NCI-H146 treated with DMSO at 0.1 percent for 48 hours (cell line): ENCODE results near the gene WDR6.
A peak's percentile ranks its signal among the peaks of the same experiment; 100 is the strongest.
"Not testable (repeated sequence)": the region's sequence is repeated elsewhere in the genome, so short reads cannot be mapped to it uniquely, and the experiment has no call there.

Source experiments
- DNase-seq: peaks from one replicate; lab custom pipeline; 2025; ENCODE audit not compliant: unreplicated experiment; lab: John Stamatoyannopoulos, UW

WDR6 gene

DNA sequence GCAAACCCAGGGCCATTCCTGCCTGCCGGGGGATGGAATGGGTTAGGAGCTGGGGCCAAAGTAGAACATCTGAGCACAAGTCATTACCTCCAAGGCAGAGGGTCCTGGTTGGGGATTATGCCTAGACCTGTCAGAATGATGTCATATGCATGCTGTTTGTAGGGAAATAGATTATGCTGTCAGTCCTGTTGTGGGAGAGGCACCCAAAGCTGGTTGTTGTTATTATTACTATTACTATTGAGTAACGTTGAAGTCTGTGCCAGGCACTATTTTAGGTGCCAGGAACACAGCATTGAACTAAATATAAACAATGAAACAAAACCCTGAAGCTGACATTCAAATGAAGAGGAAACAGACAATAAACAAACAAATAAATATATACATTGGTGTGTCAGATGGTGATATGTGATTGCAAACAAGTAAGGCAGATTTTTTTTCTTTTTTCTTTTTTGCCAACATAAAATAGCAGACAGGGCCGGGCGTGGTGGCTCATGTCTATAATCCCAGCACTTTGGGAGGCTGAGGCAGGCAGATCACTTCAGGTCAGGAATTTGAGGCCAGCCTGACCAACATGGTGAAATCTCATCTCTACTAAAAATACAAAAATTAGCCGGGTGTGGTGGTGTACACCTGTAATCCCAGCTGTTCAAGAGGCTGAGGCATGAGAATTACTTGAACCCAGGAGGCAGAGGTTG, 15.2 kb upstream of the WDR6 start:
- no peak for DNase-seq

DNA sequence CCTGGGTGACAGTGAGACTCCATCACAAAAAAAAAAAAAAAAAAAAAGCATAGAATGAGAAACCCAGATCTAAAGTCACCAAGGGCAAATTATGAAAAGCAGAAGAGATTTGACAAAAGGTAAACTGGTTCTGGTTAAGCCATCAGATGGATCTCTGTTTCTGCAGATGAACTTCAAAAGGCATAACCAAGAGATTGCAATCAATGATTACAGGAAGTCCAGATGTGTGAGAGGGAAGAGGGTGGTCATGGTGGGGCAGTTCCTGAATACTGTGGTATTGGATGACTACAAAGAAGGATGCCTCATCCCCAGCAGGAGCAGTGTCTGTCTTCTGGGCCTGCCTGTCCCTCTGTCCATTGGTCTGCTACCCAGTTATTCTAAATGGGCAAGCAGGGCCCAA, 13.4 kb upstream of the WDR6 start:
- DNase-seq: no peak

DNA sequence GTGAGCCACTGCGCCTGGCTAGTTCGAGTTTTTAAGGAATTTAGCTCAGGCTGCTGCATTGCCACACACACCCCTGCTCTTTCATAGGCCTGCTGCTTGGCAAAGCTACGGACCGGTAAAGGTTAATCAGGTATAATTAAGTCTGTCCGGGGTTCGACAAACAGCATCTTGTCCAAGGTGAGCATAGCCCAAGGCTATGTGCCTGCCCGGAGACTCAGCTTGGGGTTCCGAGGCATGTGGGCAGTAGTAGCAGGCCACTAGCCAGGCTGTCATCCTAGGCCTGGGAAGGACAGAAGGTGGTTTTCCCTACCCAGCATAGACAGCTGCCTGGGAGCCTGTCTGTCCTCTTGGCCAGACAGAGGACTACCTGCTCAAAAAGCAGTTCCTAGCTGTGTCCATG, 10.6 kb upstream of the WDR6 start:
- DNase-seq: no peak

DNA sequence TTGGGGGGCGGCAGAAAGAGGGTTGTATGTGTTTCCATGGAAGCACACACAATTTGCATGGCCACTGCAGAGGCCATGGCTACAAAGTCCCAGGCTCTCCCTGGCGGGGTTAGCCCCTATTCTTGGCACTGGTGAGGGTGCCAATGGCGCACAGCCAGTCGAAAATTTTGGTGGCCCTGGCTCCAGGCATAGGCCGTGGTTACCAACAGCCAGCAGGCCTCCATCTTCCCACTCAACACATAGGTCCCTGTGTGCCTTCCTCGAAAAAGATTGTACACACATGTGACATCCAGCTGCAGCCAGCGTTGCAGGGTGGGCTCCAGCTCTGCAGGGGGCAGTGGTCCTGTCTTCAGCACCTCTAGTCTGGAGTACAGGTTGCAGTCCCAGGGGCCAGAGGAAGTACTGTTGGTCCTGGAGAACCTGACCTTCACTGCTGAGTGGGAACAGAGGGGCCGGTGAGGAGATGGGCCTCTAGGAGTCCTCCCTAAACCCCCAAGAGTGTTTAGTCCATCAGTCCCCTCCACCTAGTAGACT, 10.0 kb upstream of the WDR6 start:
- DNase-seq: no peak

DNA sequence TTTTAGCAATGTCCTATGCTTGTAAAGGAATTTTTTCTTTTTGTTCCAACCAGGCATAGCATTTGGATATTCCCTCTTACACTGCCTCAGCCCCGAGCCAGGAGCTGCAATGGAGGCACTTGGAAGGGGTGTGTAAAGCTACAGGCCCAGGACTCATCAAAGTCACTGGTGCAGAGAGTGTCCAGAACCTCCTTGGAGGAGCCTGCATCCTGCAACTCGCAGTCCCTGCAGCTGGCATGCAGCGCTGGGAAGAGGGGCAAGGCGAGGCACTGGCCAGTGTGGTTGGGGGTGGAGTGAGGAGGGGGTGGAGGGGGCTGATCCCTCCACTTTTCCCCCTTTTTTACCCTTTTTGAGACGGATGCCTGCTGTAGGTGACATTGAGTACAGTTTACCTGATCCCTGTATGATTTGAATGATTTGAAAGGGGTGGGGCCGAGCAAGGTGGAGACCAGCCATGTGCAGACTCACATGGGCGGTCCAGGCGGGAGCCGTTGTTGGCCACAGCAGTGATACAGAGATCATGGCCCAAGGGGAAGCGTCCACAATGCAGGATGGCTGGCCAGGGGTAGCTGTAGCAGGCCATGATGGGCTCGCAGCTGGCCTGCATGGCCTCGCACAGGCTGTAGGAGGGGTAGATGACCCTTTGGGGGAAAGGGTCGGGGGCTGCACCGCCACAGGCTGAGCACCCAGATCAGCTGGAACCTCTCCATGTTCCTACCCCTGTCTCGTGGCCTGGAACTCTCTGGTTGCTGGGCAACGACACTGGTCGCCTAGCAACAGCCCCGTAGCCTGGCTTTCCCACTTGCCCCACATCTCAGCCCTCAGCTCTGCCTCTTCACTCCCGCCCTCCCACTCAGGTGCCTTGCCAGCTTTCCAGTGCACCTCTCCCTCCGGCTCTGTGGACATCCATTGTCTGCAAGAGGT, 9.2 kb upstream of the WDR6 start:
- DNase-seq: no peak

DNA sequence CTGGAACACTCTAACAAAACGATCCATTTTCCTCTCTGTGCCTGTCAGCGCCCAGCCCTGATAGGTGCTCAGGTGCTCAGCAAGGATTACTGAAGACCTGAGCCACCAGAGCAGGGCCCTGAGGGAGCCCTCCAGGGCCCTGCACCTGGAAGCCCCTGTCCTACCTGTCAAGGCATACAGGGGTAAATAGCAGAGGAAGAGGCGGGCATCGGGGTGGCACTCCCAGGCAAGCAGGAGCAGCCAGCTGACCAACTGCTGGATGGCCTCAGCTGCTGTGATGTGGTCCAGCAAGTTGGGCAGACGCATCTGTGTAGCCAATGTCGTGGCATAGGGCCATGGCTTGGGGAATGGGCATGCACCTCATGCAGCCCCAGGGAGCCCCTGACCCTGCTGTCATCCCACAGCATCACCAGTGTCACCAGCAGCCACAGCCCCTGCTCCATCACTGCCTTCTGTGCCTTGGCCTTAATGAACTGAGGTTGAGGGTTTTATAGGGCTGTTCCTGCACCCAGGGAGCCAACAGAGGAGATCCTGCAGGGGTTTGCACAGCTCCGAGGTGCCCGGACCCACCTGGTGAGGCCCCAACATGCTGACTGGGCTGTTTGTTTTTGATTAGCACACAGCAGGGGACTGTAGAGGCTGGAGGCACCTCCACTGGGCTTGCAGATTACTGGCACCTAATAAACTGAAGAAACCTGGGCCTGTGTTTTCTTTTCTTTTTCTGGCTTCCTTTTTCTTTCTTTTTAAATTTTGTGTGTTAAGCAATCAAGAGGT, 7.9 kb upstream of the WDR6 start:
- peak; percentile 39 for DNase-seq

DNA sequence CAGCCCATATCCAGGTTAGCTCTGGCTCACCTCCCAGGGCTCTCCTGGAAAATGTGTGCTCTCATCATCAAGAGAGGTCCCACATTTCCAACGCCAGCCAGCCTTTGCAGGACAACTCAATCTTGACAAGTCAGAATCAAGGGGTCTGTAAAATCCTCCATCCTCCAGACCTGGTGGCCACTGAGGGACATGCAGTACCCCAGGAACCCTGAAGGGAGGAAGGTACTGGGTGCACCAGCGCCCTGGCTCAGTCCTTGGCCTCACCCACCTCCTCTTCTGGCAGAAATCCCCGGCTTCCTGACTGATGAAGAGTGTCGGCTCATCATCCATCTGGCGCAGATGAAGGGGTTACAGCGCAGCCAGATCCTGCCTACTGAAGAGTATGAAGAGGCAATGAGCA, 6.0 kb upstream of the WDR6 start:
- DNase-seq: no peak

DNA sequence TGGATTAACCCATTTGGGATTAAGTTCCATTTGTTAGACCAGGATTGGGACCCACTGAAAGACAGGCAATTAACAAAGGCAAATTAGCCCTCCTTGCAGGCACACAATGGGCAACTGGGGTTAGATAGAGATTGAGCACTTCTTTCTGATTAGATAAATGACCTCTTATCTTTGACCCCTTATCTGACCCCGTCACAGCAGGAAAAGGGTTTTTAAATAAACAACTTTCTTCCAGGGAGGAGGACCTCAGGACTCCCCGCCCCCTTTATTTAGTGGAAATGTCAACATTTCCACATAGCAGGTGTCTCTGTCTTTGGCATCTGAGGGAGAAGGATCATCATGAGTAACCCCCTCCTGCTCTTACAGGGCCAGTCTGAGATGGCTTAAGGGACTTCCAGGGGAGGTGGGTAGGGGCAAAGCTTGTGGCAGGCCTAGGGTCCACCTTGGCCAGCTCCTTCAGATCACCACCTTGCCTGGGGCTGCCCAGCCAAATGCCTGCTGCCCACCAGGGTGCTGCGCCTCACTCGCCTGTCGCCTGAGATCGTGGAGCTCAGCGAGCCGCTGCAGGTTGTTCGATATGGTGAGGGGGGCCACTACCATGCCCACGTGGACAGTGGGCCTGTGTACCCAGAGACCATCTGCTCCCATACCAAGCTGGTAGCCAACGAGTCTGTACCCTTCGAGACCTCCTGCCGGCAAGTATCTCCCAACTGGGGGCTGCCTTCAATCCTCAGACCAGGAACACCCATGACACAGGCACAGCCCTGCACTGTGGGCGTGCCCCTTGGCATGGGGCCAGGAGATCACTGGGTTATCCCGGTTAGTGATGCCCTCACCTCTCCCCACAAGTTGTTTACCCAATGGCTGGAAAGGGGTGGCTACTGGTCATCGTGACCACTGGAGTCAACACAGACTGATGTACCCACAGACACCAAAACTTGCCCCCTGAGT, 2.6 kb upstream of the WDR6 start:
- peak; percentile 36 for DNase-seq

DNA sequence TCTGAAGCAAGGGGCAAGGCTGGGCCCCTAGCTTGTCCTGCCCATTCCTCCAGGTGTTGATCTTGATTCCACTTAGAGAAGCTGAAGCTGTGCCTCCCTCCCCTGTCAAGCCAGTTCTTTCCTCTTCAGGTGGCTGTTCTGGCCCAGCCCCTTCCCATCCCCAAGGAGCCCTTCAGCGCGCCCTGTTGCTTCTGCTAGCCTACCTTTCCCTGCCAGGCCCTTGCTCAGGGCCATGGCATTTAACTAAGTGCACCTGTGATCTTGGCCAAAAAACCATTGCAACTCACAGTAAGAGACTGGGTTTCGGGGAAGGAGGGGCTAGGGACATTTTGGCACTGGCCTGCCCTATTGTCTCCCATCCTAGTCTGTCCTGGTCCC, 1.9 kb upstream of the WDR6 start:
- no peak for DNase-seq

DNA sequence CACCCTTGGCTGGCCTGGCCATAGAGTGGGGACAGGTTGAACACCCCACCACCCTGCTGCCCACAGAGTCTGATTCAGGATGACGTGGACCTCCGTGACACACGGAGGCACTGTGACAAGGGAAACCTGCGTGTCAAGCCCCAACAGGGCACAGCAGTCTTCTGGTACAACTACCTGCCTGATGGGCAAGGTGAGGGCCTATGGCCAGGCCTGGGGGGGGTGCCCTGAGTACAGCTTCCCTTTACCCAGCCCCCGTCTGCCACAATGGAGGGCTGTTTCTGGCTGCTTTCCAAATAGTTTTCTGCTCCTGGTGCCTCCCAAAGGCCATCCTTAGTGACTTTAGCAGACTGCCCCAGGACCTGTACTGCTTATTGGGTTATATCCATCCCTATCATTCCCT, 1.2 kb upstream of the WDR6 start:
- no peak for DNase-seq

DNA sequence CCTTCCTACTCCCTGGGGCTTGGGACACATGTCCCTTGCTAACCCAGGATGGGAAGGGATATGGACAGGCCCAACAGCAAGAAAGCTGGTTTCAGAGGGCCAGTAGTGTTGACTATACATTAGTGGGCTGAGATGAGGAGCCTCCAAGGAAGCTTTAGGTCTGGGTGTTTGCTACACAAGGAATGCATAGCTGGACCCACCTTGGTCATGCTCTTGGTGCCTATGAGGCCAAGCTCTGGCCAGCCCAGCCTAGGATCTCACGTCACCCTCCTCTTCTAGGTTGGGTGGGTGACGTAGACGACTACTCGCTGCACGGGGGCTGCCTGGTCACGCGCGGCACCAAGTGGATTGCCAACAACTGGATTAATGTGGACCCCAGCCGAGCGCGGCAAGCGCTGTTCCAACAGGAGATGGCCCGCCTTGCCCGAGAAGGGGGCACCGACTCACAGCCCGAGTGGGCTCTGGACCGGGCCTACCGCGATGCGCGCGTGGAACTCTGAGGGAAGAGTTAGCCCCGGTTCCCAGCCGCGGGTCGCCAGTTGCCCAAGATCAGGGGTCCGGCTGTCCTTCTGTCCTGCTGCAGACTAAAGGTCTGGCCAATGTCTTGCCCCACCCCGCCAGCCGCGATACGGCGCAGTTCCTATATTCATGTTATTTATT, 653 bp upstream of the WDR6 start:
- DNase-seq: no peak

DNA sequence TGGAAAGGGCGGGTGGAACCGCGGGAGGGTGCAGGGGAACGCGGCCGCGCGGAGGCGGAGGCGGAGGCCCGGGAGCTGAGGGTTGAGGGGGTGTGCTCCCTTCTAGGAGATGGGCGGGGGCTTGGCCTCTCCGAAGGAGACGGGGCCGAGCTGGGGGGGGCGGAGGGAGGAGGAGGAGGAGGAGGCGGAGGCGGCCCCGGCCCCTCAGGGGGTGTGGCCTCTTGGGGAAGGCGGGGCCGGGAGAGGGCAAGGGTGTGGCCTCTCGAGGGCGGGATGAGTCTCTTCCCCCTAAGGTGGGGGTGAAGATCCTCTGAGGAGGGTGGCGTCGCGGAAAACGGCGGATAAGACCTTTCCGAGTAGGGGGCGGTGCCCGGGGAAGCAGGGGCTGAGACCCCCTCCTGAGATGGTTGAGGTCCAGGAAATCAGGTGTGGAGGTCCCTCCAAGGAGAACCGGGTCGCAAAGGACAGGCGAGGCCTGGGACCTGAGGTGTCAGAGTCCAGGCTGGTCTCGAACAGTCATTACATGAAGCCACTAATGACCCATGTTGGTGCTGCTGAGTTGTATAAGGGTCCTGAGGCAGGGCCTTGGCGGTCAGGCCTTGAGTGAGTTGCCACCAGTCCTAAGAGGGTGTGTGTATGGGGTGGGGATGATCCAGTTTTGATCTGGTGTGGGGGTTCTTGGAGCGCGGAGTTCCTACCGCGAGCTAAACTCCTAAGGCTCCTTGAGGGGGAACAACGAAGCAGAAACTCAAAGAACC, 759 bp downstream of the WDR6 start:
- peak; percentile 26 for DNase-seq

DNA sequence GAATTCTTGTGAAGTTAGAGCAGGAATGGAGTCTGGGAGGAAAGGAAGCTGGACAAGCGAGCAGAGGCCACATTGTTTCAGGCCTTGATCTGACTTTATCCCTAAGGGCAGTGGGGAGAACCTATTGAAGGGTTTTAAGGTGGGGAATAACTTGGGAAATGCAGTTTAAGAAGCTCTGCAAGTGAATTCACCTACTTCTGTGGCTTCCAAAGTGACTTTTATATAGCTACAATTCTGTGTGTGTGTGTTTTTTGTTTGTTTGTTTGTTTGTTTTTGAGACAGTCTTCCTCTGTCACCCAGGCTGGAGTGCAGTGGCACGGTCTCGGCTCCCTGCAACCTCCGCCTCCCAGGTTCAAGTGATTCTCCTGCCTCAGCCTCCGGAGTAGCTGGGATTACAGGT, 1.4 kb downstream of the WDR6 start:
- not testable (repeated sequence) for DNase-seq

DNA sequence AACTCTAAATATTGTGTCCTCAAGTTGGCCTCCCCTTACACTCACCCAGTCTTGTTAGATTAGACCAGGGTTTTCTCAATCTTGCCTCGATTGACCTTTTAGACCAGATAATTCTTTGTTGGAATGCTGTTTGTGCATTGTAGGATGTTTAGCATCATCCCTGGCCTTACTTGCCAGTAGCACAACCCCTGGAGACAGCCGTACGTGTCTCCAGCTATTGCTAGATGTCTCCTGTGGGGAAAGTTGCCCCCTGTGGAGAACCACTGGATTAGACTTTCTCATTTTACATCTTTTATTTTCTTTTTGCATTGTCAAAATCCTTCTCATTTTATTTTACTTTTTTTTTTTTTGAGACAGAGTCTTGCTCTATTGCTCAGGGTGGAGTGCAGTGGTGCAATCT, 2.2 kb downstream of the WDR6 start:
- DNase-seq: no peak

DNA sequence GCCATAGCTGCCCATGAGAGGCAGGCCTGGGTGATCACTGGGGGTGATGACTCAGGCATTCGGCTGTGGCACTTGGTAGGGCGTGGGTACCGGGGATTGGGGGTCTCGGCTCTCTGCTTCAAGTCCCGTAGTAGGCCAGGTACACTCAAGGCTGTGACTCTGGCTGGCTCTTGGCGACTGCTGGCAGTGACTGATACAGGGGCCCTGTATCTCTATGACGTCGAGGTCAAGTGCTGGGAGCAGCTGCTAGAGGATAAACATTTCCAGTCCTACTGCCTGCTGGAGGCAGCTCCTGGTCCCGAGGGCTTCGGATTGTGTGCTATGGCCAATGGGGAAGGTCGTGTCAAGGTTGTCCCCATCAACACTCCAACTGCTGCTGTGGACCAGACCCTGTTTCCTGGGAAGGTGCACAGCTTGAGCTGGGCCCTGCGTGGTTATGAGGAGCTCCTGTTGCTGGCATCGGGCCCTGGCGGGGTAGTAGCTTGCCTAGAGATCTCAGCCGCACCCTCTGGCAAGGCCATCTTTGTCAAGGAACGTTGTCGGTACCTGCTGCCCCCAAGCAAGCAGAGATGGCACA, 5.3 kb downstream of the WDR6 start:
- DNase-seq: no peak

DNA sequence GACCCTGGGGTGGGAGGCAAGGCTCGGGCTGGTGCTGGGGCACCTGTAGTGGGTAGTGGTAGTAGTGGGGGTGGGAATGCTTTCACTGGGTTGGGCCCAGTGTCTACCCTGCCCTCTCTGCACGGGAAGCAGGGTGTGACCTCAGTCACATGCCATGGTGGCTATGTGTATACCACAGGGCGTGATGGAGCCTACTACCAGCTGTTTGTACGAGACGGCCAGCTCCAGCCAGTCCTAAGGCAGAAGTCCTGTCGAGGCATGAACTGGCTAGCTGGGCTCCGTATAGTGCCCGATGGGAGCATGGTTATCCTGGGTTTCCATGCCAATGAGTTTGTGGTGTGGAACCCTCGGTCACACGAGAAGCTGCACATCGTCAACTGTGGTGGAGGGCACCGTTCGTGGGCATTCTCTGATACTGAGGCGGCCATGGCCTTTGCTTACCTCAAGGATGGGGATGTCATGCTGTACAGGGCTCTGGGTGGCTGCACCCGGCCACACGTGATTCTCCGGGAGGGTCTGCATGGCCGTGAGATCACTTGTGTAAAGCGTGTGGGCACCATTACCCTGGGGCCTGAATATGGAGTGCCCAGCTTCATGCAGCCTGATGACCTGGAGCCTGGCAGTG, 6.0 kb downstream of the WDR6 start:
- DNase-seq: no peak

DNA sequence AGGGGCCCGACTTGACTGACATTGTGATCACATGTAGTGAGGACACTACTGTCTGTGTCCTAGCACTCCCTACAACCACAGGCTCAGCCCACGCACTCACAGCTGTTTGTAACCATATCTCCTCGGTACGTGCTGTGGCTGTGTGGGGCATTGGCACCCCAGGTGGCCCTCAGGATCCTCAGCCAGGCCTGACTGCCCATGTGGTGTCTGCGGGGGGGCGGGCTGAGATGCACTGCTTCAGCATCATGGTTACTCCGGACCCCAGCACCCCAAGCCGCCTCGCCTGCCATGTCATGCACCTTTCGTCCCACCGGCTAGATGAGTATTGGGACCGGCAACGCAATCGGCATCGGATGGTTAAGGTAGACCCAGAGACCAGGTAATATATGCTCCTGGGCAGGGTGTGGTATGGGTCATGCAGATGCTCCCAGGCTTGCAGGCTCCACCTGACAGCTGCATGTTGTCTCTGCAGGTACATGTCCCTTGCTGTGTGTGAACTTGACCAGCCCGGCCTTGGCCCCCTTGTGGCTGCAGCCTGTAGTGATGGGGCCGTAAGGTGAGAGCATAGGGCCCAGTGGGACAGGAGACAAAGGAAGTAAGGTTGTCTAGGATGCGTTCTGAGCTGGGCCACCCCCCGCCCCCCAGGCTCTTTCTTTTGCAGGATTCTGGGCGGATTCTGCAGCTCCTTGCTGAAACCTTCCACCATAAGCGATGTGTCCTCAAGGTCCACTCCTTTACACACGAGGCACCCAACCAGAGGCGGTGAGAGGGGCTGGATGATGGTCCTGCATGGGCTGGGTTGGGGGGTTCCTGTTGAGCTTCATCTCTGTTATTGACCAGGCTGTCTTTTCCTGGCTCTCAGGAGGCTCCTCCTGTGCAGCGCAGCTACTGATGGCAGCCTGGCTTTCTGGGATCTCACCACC, 6.8 kb downstream of the WDR6 start:
- DNase-seq: no peak
